Left lung (tissue), 10 donors: ENCODE results near the gene PRR7. TPM values are rescaled to one million over a fixed set of nuclear protein-coding genes. Genes with fewer than 3 reads are reported as not detected.

Source experiments
- ATAC-seq: fragments of 200-7000 bp; cut with Tn5 transposase; one replicate; pipeline ENCODE4 v1.9.1; 2020; ENCODE audit warnings: moderate library complexity
- DNase-seq, 4 donors: peaks; one replicate each; pipeline ENCODE4 v3.0.0-alpha.2; 2013 to 2020
- H3K27ac ChIP-seq, 2 donors: fragments of 200-600 bp; sonication (generic) in 1 of 2; one replicate each; pipeline versions ENCODE4 v1.5.0 to v1.8.0; 2020 to 2021
- H3K27me3 ChIP-seq, 2 donors: fragments of 200-600 bp; sonication (generic) in 1 of 2; one replicate each; pipeline versions ENCODE4 v1.5.0 to v1.8.0; 2020 to 2021
- H3K36me3 ChIP-seq, 2 donors: fragments of 200-600 bp; sonication (generic) in 1 of 2; one replicate each; pipeline versions ENCODE4 v1.5.0 to v1.8.0; 2020 to 2021
- H3K4me1 ChIP-seq, 2 donors: fragments of 200-600 bp; one replicate each; pipeline ENCODE4 v1.8.0; 2021
- H3K4me3 ChIP-seq, 2 donors: fragments of 200-600 bp; sonication (generic) in 1 of 2; one replicate each; pipeline versions ENCODE4 v1.5.0 to v1.8.0; 2020 to 2021; ENCODE audit warnings: mild to moderate bottlenecking in 1 of 2
- H3K9me3 ChIP-seq, 2 donors: fragments of 200-600 bp; sonication (generic) in 1 of 2; one replicate each; pipeline versions ENCODE4 v1.5.0 to v1.8.0; 2020 to 2021
- CTCF ChIP-seq, 2 donors: fragments of 200-600 bp; sonication (generic) in 1 of 2; IDR thresholded peaks; one replicate each; pipeline versions ENCODE4 v1.5.0 to v1.8.0; 2021; ENCODE audit warnings: antibody characterized with exemption in 2 of 2
- intact Hi-C, 2 donors: fragments of 100-400 bp; cut with DNase I; formaldehyde crosslinking; loops; one replicate each; pipeline versions ENCODE4 v1.11.2 to v1.14.2; 2022
- polyA plus RNA-seq, 6 donors: library from polyadenylated mRNA; unstranded; fragments of 120-200 nt; gene quantifications; one replicate each; pipeline ENCODE4 v1.2.1, GENCODE V29; 2013; ENCODE audit not compliant: insufficient read length in 6 of 6
- total RNA-seq, 2 donors: library from RNA; stranded (reverse); fragmentation: NEBNext Ultra II Directional; extraction: Animal tissue kit (Norgen Biotek cat#: 25700); gene quantifications; one replicate each; pipeline ENCODE4 v1.2.1, GENCODE V29; 2021
- donor health status: DM: no; HTN: yes; CAD: no.
- donor health status: DM: no; HTN: no; CAD: no.

PRR7 gene
- total and polyA plus RNA-seq, 8 donors = 0.30 to 4.1 (median 1.0) TPM

- Histone ChIP-seq H3K27me3 (peaks cover 0 to 10% of the 10 kb centered on the region in 2 donors), H3K9me3 (no peaks in the 10 kb centered on the region), H3K27ac (peak overlapping the region; percentile 91 to 92), H3K36me3 (peaks cover 0 to 28% of the 10 kb centered on the region in 2 donors), H3K4me1 (peaks cover 36 to 77% of the 10 kb centered on the region in 2 donors), H3K4me3 (peak overlapping the region in 1 of 2 donors; percentile 73)
- intact Hi-C loops = no loop called here
- ATAC-seq (peak; percentile 4), DNase-seq (peak in 3 of 4 donors; percentile 66 to 85 (median 77))
- no peak for TF ChIP-seq CTCF (IDR thresholded peaks at IDR 0.05)
These were observed 48.8 kb downstream of the PRR7 start for GRCh38 chr5:177495243-177496060.

- no peaks in the 10 kb centered on the region for H3K9me3 ChIP-seq
- peaks cover 0 to 10% of the 10 kb centered on the region in 2 donors for H3K27me3 ChIP-seq
- ATAC-seq (no peak), DNase-seq (peak in 1 of 4 donors; percentile 48)
- H3K36me3 ChIP-seq = peaks cover 0 to 21% of the 10 kb centered on the region in 2 donors
- H3K27ac ChIP-seq = peak overlapping the region; percentile 91 to 92
- peaks cover 36 to 78% of the 10 kb centered on the region in 2 donors for H3K4me1 ChIP-seq
- peak overlapping the region; percentile 73 to 80 for H3K4me3 ChIP-seq
- peak in 1 of 2 donors; percentile 18 for TF ChIP-seq CTCF (IDR thresholded peaks at IDR 0.05)
- intact Hi-C loops = no loop called here
These were observed 49.6 kb downstream of the PRR7 start for GRCh38 chr5:177496070-177496726.

DNA sequence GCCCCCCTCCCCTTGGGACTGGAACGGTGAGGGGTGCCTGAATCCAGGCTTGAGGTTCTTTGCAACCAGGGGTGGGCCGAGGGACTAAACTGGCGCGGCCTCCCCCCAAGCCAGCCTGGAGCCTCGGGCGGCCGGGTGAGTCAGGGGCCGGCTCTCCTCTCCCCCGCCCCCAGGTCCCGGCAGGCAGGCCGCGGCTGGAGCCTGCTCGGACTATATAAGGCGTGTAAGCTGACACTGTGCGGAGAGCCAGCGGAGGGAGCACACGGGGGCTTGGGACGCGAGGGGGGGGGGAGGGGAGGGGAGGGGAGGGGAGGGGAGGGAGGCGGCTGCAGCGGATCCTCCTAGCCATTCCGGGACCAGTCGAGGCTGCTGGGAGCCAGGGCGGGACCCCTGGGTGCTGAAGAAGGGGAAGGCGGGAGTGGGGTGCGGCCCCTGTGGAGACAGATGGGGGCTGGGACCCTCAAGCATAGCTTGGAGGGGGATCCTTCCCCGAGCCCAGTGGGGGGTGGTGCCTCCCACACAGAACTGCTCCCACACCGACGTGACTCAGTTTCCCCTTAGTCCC lies 50.2 kb downstream of the PRR7 start:
- peaks cover 36 to 76% of the 10 kb centered on the region in 2 donors for H3K4me1 ChIP-seq
- peak in 3 of 4 donors; percentile 81 to 92 (median 89) for DNase-seq

DNA sequence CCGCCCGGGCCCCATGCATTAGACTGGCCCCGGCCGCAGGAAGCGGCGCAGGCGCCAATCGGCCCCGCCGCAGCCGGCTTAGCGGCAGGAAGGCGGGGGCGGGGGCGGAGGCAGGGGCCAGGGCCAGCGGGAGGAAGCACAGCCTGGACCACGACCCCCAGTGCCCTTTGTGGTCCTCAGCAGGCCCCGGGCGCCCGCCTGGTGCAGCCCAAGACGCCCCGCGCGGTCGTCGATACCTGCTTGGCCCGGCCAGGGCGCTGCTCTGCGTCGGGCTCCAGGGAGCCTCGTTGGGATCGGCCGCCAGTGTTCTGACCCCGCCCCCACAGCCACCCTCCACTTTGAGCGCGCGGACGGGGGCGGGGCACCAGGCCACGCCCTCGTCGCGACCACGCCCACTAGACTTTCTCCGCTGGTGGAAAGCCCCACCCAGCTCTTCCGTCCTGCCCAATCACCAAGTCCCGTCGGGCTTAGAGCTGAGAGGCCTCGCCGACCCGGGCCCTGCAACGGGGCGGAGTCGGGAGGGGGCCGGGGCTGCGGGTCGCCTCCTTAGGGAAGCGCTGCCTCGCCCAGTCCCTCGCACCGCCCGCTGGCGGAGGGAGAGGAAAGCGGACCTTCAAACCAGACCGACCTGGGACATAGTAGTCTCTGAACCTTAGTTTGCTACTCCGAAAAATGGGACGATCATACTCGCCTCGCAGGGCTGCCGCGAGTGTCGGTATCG lies 50.8 kb downstream of the PRR7 start, which contains the start of gene PDLIM7:
TSS of gene PDLIM7 (minus strand) at position 313 of the 721 bp plus-strand sequence. CDS start 1,092 bp downstream, outside the sequence.
- peaks cover 0 to 12% of the 10 kb centered on the region in 2 donors for H3K36me3 ChIP-seq
- peak within 1 kb of the TSS; percentile 91 to 92 for H3K27ac ChIP-seq
- DNase-seq = peak; percentile 97 to 99 (median 98)
- peak; percentile 89 for ATAC-seq
- peaks cover 0 to 10% of the 10 kb centered on the region in 2 donors for H3K27me3 ChIP-seq
- TF ChIP-seq CTCF (IDR thresholded peaks at IDR 0.05) = peak in 1 of 2 donors; percentile 19
- H3K4me1 ChIP-seq = peaks cover 36 to 76% of the 10 kb centered on the region in 2 donors
- H3K9me3 ChIP-seq = no peaks in the 10 kb centered on the region
- peak within 1 kb of the TSS; percentile 73 to 80 for H3K4me3 ChIP-seq
- intact Hi-C loops = no loop called here

More for the DNA sequence above, 50.2 kb downstream of the PRR7 start:
- Histone ChIP-seq H3K9me3 (no peaks in the 10 kb centered on the region), H3K27ac (peak overlapping the region; percentile 91 to 92), H3K4me3 (peak overlapping the region; percentile 73 to 80), H3K36me3 (peaks cover 0 to 15% of the 10 kb centered on the region in 2 donors), H3K27me3 (peaks cover 0 to 10% of the 10 kb centered on the region in 2 donors)
- intact Hi-C loops = no loop called here
- peak; percentile 18 for ATAC-seq
- TF ChIP-seq CTCF (IDR thresholded peaks at IDR 0.05) = no peak
